Measurements from ENCODE around the gene CPXM2.
"Not testable (repeated sequence)": the region's sequence is repeated elsewhere in the genome, so short reads cannot be mapped to it uniquely, and the experiment has no call there.

CPXM2 gene

GRCh38 chr10:123742751-123743440, 148.7 kb downstream of the CPXM2 start:
- no peak for DNase-seq (ENCODE audit: low read depth)

DNA sequence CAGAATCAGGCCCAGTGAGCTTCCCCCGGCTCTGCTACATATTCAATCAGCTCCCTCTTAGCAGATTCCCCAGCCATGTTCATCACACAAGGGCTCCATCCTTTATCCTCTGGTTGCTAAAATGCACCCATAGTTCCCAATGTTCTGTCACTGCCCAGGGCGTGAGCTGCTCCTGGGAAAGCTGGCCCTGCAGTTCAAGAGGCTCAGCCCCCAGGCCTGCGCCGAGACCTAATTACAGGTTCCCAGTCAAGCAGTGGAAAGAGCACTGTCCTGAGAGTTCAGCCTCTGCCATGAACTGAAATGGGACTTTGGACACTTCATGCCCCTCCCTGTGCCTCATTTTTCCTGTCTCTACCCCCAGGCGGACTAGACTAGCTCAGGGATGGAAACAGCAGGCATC, 149.9 kb downstream of the CPXM2 start:
- no peak for DNase-seq (ENCODE audit: low read depth)

- no peak for DNase-seq (ENCODE audit: low read depth)
These were observed 150.5 kb downstream of the CPXM2 start for GRCh38 chr10:123741146-123741545.

DNA sequence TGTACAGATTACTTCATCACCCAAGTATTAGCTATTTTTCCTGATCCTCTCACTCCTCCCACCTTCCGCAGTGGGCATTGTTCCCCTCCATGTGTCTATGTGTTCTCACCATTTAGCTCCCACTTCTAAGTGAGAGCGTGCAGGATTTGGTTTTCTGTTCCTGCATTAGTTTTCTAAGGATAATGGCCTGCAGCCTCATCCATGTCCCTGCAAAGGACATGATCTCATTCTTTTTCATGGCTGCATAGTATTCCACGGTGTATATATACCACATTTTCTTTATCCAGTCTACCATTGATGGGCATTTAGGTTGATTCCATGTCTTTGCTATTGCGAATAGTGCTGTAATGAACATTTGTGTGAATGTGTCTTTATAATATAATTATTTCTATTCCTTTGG, 154.7 kb downstream of the CPXM2 start:
- not testable (repeated sequence) for DNase-seq (ENCODE audit: low read depth)

DNA sequence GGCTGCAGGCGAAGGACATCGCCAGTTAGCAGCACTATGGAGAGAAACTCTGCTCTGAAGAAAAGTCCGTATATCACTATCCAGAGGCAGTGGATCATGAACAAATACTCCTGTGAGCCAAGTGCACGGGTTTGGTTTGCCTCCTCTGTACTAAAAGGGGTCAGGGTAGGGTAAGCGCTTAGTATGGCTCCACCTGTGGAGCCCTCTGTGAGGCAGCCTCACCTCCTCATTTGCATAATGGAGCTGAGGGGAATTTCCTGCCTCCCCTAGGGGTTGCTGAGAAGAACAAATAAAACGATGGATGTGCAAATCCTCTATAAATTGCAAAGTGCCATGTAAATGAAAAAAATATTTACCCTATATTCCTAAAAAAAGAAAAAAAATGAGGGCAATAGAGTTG, 162.1 kb downstream of the CPXM2 start:
- DNase-seq (ENCODE audit: low read depth): no peak

GRCh38 chr10:123726836-123727235, 164.8 kb downstream of the CPXM2 start:
- DNase-seq (ENCODE audit: low read depth): no peak

- no peak for DNase-seq (ENCODE audit: low read depth)
These were observed 165.2 kb downstream of the CPXM2 start for GRCh38 chr10:123726381-123726780.

- no peak for DNase-seq (ENCODE audit: low read depth)
These were observed 166.9 kb downstream of the CPXM2 start for GRCh38 chr10:123724747-123725146.

- no peak for DNase-seq (ENCODE audit: low read depth)
These were observed 169.3 kb downstream of the CPXM2 start for GRCh38 chr10:123722351-123722750.

DNA sequence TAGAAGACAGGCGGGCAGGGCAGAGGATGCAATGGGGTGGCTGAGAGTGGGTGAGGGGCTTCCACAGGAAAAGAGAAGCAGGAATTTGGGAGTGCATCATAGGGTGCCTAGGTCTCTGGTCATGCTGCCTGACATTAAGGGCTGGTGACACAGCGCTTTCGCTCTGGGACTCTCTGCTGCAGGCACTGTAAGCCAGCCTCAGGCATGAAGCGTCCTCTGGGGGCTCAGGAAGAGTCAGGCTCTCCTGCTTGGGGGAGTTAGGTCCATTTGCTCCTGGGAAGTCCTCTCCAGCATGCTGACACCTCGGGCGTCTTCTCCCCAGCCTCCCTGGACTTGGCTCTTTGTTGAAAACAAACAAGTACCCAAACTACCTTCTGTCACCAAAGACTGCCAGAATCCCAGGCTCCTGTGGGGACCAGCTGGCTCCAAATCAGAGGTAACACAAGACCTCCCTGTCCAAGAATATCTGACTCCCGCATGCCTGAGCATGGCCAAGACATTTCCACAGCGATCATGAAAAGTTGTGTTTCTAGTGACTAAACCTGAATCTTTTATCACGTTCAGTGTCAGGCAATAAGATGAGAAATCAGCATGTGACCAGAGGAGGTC, 170.1 kb downstream of the CPXM2 start:
- DNase-seq (ENCODE audit: low read depth): no peak

GRCh38 chr10:123720536-123720935, 171.1 kb downstream of the CPXM2 start:
- DNase-seq (ENCODE audit: low read depth): no peak

- DNase-seq (ENCODE audit: low read depth): no peak
These were observed 173.0 kb downstream of the CPXM2 start for GRCh38 chr10:123718544-123719060.

DNA sequence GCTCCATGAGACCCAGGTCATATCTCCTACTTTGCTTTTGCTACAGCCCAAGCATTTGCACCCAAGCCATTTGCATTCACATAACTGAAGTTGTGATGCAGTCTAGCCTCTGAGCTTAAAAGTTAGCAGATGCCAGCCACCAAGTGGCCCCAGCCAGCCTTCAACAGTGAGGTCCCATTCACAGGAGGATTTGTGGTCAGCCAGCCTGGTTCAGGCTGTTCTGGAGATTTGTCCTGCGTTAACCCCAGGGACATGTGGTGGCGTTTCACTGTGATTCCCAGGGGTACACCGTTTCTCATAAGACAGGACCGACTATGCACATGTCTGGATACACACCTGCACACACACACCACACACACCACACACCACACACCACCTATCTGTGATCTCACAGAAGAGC, 174.3 kb downstream of the CPXM2 start:
- DNase-seq (ENCODE audit: low read depth): no peak

DNA sequence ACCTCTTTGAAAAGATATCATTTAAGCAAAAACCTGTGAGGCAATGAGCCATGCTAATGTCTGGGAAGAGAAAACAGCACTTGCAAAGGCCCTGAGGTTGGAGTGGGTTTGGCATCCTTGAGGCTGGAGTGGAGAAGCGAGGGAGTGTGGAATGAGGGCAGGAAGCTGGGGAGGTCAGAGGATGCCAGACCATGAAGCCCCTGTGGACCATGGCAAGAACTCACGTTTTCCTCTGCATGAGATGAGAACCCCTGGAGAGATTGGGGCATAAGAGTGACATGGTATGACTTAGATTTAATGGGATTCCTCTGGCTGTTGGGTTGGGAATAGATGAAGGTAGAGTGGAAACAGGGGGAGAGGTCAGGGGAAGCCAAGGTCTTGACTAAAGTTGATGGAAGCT, 176.1 kb downstream of the CPXM2 start:
- no peak for DNase-seq (ENCODE audit: low read depth)

GRCh38 chr10:123706236-123706635, 185.4 kb downstream of the CPXM2 start:
- DNase-seq (ENCODE audit: low read depth): no peak

DNA sequence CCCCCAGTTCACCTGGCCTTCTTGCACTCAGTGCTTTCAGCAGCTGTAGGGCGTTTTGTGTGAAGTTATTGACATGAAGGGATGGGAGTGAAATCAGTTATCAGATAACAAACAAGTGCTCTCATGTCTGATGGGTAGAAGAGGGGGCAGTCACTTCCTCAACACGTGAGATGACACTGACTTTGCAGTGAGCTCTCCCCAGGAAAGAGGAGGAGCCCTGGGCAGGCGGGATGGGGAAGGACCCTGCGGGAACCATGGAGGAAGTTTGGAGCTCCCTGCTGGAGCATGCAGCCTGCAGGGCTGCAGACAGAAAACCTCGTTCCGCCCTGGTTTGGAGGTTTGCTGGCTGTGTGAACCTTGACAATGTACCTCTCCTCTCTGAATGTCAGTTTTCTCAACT, 186.8 kb downstream of the CPXM2 start:
- no peak for DNase-seq (ENCODE audit: low read depth)

DNA sequence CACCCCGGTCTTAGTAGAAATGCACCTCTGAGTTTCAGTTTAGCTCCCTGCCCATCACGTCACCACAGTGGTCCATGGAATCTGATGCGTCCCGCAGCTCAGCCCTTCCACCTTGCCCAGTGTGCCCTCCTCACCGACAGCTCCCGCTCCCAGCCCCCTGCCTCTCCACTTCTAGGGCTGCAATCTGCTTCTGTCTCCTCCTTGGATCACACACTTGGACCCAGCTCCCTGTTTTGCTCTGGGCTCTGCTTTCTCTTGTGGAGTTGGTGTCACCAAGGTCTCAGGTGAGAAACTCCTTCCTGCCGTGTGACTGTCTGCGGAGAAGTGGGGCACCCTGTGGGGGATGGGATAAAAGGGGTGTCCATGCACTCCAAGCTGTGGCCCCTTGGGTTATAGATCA, 187.5 kb downstream of the CPXM2 start:
- no peak for DNase-seq (ENCODE audit: low read depth)

- DNase-seq (ENCODE audit: low read depth): no peak
These were observed 188.3 kb downstream of the CPXM2 start for GRCh38 chr10:123703195-123703790.
